ENCODE measurements around the gene LDB1.

The LDB1 gene

DNA sequence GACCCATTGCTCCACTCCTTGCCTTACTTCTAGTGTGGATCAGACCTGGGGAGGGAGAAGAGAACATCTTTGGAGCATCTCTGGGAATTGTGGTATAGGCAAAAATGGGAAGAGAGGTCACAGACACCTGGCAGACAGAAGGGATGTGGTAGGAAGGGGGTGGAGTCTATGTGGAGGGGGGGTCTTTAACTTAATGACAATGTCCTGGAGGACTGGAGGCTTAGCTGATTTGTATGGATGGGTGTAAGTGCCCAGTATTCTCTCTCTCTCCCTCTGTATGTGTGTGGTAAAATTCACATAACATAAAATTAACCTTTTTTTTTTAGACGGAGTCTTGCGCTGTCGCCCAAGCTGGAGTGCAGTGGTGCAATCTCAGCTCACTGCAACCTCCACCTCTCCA lies 3.1 kb upstream of the LDB1 start:
- Mint-ChIP-seq H3K4me3 (no peak overlapping the region), H3K27ac (no peak overlapping the region), H3K9me3 (no peaks in the 10 kb centered on the region), H3K36me3 (no peaks in the 10 kb centered on the region), H3K4me1 (peaks cover 25% of the 10 kb centered on the region), H3K27me3 (no peaks in the 10 kb centered on the region)
- no peak for ATAC-seq (ENCODE audit: low read depth)
- no peak for DNase-seq (ENCODE audit: low spot score in 2 of 2)

DNA sequence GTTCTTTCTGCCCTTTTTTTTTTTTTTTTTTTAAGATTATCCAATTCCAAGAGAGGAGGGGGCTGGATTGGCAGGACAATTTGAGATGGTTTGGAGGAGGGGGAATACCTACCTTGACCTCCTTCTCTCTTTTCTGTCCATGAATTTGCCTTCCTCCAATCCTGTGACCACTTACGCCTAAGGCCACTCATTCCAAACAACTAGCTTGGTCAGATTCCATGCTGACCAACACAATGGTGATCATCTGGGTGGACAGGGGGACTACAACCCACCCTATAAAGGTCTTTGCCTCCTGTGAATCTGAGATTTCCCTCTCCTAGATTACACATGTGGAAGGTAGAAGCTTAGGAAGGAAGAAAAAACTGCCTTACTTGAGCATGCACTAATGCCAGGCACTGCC lies 2.3 kb upstream of the LDB1 start:
- ATAC-seq (ENCODE audit: low read depth) (no peak), DNase-seq (ENCODE audit: low spot score in 2 of 2) (no peak)
- H3K27me3 Mint-ChIP-seq, result no peaks in the 10 kb centered on the region
- no peaks in the 10 kb centered on the region for H3K9me3 Mint-ChIP-seq
- H3K36me3 Mint-ChIP-seq, result no peaks in the 10 kb centered on the region
- peaks cover 32% of the 10 kb centered on the region for H3K4me1 Mint-ChIP-seq
- no peak overlapping the region for H3K27ac Mint-ChIP-seq
- no peak overlapping the region for H3K4me3 Mint-ChIP-seq

DNA sequence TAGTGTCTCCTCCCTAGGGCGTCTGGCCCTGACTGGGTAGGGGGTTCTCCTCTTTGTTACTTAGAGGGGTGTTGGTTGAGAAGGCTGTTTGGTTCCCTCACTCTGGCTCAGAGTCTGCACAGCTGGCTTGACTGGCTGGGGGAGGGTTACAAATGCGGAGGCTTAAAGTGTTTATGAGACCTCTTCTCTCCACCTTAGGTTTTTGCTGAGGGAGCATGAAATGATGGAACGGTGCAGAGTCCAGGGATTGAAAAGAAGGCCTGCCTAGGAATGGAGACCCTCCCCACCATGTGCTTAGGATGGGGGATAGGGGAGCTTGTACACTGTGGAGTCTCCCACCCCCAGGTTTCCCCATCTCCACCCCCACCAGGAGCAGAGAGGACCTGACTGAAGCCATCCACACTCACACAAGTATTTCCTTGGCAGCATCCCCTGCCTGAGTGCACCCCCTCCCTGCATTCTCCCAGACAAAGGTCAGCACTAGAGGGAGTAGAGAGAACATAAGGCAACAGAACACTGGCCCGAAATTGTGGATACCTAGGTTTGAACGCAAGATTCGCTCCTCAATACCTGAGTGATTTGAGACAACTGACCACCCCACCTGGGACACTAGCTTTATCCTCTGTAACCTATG lies 1.7 kb upstream of the LDB1 start:
- Mint-ChIP-seq H3K27me3 (no peaks in the 10 kb centered on the region), H3K36me3 (no peaks in the 10 kb centered on the region), H3K4me1 (peaks cover 38% of the 10 kb centered on the region), H3K9me3 (no peaks in the 10 kb centered on the region), H3K27ac (peak overlapping the region; percentile 91), H3K4me3 (peak overlapping the region; percentile 86)
- DNase-seq (ENCODE audit: low spot score in 2 of 2) (no peak), ATAC-seq (ENCODE audit: low read depth) (no peak)

DNA sequence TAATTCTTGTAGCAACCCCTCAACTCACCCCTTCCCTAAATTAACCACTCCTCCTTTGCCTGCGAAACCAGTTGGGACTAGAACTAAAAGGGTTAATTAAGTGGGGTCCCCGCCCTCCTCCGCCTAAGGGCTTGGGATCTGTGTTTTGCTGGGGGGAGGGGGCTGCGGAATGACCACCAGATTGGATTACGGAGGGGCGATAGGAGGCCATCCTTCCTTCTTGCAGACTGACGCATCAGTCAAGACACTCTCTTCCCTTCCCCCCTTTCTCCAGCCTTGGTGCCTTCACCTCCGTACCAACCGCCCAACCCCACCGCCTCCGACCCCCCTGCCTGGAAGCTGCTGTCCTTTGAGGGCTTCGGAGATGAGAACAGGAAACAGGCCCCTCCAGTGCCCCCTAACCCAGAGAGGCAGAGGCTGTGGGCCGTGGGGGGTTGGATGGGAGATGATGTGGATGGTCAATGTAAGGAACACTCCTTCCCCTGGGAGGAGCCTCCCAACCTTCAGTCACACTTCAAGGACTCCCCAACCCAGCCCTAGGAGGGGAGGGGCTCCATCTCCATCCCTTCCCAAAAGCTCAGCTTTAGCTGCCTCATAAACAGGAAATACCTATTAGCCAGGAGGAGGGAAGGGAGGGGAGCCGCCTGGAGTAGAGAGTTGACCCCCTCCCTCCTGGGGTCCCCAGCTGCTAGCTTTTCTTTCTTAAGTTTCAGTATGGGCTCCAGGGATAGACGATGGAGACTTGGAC lies 997 bp upstream of the LDB1 start:
- H3K27ac Mint-ChIP-seq, result peak overlapping the region; percentile 91
- ATAC-seq (ENCODE audit: low read depth) (no peak), DNase-seq (ENCODE audit: low spot score in 2 of 2) (peak in 1 of 2 donors; percentile 14)
- H3K36me3 Mint-ChIP-seq, result no peaks in the 10 kb centered on the region
- H3K4me1 Mint-ChIP-seq, result peaks cover 43% of the 10 kb centered on the region
- H3K27me3 Mint-ChIP-seq, result no peaks in the 10 kb centered on the region
- no peaks in the 10 kb centered on the region for H3K9me3 Mint-ChIP-seq
- peak overlapping the region; percentile 86 for H3K4me3 Mint-ChIP-seq

DNA sequence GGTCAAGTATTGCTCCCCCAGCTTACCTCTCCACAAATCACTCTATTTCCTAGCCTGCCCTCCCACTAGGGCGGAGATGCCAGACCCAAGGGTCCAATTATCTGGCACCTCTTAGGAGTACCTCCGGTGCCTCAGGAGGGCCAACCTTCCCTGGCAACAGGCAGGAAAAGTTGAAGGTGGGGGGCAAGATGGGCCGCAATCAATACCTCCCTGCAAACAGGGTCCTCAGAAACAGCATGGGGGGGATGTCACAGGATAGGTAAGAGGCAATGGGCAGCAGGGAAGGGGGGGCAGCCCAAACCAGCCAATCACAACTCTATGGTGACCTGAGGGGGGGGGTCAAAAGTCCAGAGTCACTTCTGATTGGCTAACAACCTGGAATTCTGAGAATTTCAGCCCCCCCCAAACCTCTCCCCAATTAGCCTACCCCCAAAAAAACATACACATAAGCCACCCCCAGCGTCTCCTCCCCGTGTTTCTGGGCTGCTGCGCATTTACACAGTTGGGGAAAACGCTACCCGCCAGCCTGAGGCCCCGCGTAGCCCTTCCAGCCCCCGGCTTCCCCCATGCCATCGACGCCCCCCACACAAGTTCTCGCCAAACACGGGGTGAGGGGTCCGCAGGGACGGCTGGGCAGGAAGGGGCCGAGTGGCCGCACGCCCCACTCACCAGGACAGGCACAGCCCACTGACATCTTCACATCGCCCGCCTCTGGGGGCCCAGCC lies 589 bp downstream of the LDB1 start:
- ATAC-seq (ENCODE audit: low read depth), result peak; percentile 14

DNA sequence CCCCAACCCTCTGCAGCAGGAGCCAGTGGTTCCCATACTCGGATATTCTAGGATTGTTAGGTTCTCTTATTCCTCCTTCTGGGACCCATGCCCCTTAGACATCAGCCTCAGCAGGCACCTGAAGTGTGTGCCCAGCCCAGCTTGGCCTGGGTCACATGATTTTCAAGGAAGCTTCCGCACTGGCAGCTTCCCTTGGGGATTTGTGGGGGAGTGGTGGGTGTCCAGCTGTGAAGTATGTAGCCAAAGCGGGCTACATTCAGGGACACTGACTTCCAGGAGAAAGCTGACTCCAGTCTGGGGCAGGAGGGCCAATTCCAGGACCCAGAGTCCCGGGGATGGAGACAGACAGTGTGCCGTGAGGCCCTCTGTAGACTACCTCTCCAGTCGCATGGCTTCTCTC lies 1.3 kb downstream of the LDB1 start:
- Mint-ChIP-seq H3K27me3 (no peaks in the 10 kb centered on the region), H3K36me3 (no peaks in the 10 kb centered on the region), H3K9me3 (no peaks in the 10 kb centered on the region), H3K4me1 (peaks cover 53% of the 10 kb centered on the region), H3K27ac (peak overlapping the region; percentile 91), H3K4me3 (peak overlapping the region; percentile 86)
- DNase-seq (ENCODE audit: low spot score in 2 of 2), result peak; percentile 38 to 45
- ATAC-seq (ENCODE audit: low read depth), result peak; percentile 7

More for the DNA sequence above, 589 bp downstream of the LDB1 start:
- no peaks in the 10 kb centered on the region for H3K27me3 Mint-ChIP-seq
- no peaks in the 10 kb centered on the region for H3K9me3 Mint-ChIP-seq
- H3K36me3 Mint-ChIP-seq, result no peaks in the 10 kb centered on the region
- H3K27ac Mint-ChIP-seq, result peak overlapping the region; percentile 91
- peak overlapping the region; percentile 86 for H3K4me3 Mint-ChIP-seq
- peaks cover 53% of the 10 kb centered on the region for H3K4me1 Mint-ChIP-seq
- peak; percentile 37 to 58 for DNase-seq (ENCODE audit: low spot score in 2 of 2)

DNA sequence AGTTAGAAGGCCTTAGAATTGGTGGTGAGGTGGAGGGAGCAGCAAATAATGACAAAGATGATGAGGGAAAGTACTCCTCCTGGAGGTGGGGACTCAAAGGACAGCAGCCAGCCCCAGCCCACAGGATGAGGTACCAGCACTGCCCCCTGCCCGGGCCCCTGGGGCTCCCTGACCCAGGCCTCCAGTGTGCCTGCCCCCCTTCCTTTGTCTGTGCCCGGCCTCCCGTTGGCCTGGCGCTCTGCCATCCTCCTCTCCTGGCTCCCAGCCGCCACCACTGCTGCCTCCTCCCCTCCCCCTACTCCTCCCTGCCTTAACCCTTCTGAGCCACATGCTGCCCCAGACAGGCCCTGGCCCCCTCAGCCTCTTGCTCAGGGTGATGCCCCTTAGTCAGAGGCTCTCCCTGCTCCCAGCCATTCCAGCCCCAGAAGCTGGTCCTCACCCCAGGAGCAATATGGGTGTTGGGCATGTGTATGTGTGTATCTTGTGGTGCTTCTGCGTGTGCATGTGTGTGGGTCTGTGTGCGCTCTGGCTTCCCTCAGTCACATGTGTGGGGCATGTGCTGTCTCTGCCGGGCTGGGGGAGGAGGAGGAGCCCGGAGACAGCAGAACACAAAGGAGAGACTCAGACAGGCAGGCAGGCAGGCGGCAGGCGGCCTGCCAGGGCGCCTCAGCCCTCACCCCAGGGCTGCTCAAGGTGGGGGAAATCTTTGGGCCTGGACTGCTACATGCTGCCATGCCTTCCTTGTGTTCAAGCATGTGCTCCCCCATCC lies 2.6 kb downstream of the LDB1 start:
- H3K36me3 Mint-ChIP-seq, result no peaks in the 10 kb centered on the region
- H3K9me3 Mint-ChIP-seq, result no peaks in the 10 kb centered on the region
- DNase-seq (ENCODE audit: low spot score in 2 of 2) (peak; percentile 18 to 30), ATAC-seq (ENCODE audit: low read depth) (peak; percentile 17)
- H3K27me3 Mint-ChIP-seq, result no peaks in the 10 kb centered on the region
- peak overlapping the region; percentile 91 for H3K27ac Mint-ChIP-seq
- peaks cover 60% of the 10 kb centered on the region for H3K4me1 Mint-ChIP-seq
- peak overlapping the region; percentile 86 for H3K4me3 Mint-ChIP-seq

DNA sequence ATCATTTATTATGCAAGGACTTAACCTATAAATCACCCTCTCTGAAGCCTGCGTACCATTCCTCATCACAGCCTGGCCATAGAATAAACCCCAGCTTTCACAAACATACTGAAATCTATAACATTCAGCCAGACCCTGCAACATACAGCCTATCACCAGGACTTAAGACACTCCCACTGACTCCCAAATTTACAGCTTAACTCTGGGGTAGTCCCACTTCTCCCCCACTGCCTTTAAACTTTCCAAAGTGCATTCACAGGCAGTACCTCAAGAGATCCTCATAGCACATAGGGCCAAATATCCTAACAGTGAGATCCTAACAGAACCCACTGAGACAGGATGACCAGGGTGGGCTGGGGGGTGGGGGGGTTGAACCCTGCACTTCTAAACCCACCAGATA lies 3.5 kb downstream of the LDB1 start:
- ATAC-seq (ENCODE audit: low read depth) (no peak), DNase-seq (ENCODE audit: low spot score in 2 of 2) (no peak)
- Mint-ChIP-seq H3K9me3 (no peaks in the 10 kb centered on the region), H3K36me3 (peaks cover 1% of the 10 kb centered on the region), H3K27ac (peak overlapping the region; percentile 91), H3K4me1 (peaks cover 61% of the 10 kb centered on the region), H3K27me3 (no peaks in the 10 kb centered on the region), H3K4me3 (peak overlapping the region; percentile 88)

DNA sequence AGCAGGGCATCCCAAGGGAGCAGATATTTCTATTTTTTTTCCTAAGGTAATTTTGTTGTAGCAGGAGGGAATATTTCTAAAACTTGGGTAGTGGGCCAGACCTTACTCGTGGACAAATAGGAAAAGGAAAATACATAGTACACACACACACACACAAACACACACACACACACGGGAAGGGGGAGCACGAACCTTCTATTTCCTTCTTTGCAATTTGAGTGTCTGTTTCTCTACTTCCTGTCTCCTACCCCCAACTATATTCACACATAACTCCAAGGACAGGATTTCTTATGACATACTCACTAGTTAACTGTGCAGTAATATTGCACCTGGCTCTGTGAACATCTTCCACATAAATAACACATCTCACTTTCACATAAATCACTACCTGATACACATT lies 4.4 kb downstream of the LDB1 start:
- Mint-ChIP-seq H3K27ac (peak overlapping the region; percentile 91), H3K4me3 (peak overlapping the region; percentile 88), H3K9me3 (no peaks in the 10 kb centered on the region), H3K4me1 (peaks cover 55% of the 10 kb centered on the region), H3K27me3 (no peaks in the 10 kb centered on the region), H3K36me3 (peaks cover 1% of the 10 kb centered on the region)
- ATAC-seq (ENCODE audit: low read depth) (no peak), DNase-seq (ENCODE audit: low spot score in 2 of 2) (no peak)

DNA sequence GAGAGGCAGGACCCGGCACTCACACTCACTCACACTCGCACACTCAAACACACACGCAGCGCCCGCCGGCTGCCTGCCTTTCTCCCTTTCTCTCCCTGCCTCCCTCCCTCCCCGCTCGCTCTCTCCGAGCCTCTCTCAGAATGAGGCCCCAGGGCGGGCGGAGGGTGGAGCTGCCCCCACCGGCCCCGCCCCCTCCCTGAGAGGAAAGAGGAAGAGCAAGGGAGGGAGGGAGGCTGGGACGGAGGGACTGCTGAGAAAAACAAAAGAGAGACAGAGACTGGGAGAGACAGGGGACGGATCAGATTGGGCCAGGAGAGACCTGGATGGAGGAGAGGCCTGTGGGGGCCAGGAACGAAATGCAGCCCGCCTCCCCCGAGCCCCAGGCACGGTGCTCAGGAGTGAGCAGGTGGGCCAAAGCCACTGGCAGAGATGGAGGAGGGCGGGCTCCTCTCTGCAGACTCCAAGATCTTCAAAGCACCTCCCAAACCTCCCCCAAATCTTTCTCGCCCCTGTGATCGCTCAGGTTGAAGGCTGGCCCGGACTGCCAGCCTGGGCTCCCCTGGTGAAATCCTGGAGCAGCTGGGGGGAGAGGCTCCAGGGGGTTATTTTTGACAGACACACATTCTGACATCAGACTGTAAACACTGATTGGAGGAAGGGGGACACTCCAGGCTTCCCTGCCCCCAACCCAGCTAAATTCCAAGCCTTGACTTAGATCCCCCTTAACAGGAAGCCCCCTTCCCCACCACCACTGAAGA lies 5.1 kb downstream of the LDB1 start:
- ATAC-seq (ENCODE audit: low read depth), result peak; percentile 75

DNA sequence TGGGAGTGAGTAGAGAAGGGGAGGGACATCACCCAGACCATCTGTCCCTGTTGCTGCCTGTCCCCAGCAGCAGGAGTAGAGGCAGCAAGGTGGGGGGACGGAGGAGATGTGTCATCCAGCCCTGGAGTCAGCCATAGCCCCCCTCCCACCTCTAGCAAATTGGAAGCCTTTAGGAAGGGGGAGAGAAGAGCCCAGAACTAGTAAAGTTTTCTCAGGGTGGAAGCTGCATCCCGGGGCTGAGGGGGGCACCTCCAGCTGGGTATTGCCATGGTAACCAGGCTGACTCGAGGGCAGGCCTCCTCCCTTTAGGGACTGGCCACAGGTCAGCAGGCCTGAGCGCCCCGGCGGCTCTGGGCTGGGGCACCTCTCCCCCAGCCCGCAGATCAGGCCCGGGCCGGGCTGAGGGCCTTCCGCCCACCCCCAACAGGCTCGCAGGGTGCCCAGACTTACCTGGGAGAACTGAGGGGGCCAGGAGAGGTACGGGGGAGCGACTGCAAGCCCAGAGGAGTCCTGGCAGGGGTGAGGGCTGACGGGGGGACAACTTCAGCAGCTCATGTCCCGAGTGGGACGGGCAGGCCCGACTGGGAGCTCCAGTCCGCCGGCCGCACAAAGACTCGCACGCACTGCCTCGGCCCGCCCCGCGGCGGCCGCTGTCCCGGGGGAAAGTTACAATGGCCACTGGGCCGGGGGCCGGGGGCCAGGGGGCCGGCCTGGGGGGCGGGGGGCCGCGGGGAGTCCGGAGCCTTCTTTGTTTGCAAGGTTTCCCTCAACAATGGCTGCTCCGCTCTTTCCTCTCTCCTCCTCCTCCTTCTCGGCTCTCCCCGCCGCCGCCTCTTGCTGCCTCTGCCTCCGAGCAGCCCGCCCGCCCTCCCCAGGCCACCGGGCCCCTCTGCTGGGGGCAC lies 6.0 kb downstream of the LDB1 start:
- peak overlapping the region; percentile 88 for H3K4me3 Mint-ChIP-seq
- H3K27me3 Mint-ChIP-seq, result no peaks in the 10 kb centered on the region

More for the DNA sequence above, 5.1 kb downstream of the LDB1 start:
- Mint-ChIP-seq H3K4me3 (peak overlapping the region; percentile 88), H3K36me3 (peaks cover 4% of the 10 kb centered on the region), H3K27me3 (no peaks in the 10 kb centered on the region), H3K9me3 (no peaks in the 10 kb centered on the region), H3K4me1 (peaks cover 55% of the 10 kb centered on the region), H3K27ac (peak overlapping the region; percentile 95)
- peak; percentile 56 to 58 for DNase-seq (ENCODE audit: low spot score in 2 of 2)

DNA sequence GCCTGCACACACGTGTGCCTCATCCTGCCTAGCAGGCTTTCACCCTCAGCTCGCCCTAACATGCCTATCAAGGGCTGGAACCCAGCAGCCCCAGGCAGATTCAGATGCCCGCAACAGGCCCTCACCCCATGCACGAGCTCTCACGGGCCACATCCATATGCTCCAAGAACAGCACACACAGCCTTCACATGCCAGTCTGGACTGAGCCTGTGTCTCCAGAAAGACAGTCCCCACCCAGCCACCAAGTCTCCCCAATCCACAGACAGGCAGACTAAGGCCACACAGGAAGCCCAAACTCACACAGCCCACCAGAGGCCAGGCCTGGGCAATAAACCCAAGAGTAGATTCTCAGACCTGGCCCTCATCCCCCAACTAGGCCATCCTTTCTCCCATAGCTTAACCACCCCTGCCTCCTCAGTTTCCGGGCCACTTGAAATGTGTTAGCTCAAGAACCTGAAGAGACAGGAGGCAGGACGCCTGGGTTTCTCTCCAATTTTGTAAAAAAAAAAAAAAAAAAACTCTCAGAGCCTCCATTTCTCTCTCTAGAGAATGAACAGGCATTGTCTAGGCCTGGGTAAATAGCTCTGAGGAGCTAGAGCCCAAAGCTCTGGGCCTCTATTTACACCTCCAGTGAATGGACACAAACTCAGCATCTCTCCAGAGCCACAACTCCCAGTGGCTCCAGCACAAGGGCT lies 6.8 kb downstream of the LDB1 start:
- Mint-ChIP-seq H3K36me3 (peaks cover 20% of the 10 kb centered on the region), H3K27ac (peak overlapping the region; percentile 32), H3K4me3 (peak overlapping the region; percentile 73), H3K27me3 (no peaks in the 10 kb centered on the region), H3K4me1 (peaks cover 47% of the 10 kb centered on the region), H3K9me3 (no peaks in the 10 kb centered on the region)
- ATAC-seq (ENCODE audit: low read depth) (no peak), DNase-seq (ENCODE audit: low spot score in 2 of 2) (no peak)

More for the DNA sequence above, 6.0 kb downstream of the LDB1 start:
- peaks cover 54% of the 10 kb centered on the region for H3K4me1 Mint-ChIP-seq
- peaks cover 13% of the 10 kb centered on the region for H3K36me3 Mint-ChIP-seq
- H3K9me3 Mint-ChIP-seq, result no peaks in the 10 kb centered on the region
- ATAC-seq (ENCODE audit: low read depth) (peak; percentile 7), DNase-seq (ENCODE audit: low spot score in 2 of 2) (no peak)
- peak overlapping the region; percentile 95 for H3K27ac Mint-ChIP-seq
